Ovary (tissue), 3 donors: ENCODE measurements around the gene IGLON5.

Source experiments
- CTCF ChIP-seq, 3 donors: fragments of 450-650 bp in 2 of 3; fragments of 200-600 bp in 1 of 3; IDR thresholded peaks; one replicate each; pipeline versions ENCODE4 v1.5.1 to v1.8.0; 2016 to 2022; ENCODE audit warnings: antibody characterized with exemption in 3 of 3, mild to moderate bottlenecking in 1 of 3
- POLR2A ChIP-seq: fragments of 450-650 bp; IDR thresholded peaks from one replicate; pipeline ENCODE4 v1.6.1; 2017; ENCODE audit warnings: antibody characterized with exemption, mild to moderate bottlenecking, moderate library complexity
- donor health status: DM: no; HTN: no; CAD: no.

DNA sequence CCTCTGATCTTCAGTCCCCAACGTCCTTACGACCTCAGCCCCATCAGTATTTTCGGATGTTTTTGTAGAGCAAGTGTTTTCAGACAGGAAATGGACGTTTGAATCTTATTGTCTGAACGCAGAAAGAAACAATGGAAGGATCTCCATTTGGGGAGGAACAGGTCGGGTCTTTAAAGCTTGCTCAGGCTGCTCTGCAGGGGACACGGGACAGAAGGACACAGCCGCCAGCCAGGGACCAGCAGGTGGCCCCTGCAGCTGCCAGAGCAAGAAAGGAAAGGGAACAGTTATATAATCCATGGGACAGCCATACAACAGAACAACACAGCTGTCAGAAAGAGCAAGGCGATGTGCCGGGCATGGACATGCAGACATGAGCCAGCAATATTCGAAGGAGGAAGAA is 18.5 kb upstream of the IGLON5 start:
- TF ChIP-seq CTCF (IDR thresholded peaks at IDR 0.05) (no peak), POLR2A (no peak)
